CD4-positive, alpha-beta T cell treated with Interleukin-15 for 1 hour (primary cell): ENCODE data around the gene TRAPPC12.
"Not testable (repeated sequence)": the region's sequence is repeated elsewhere in the genome, so short reads cannot be mapped to it uniquely, and the experiment has no call there.

Experiments
- DNase-seq: peaks from one replicate; pipeline ENCODE4 v3.0.0-alpha.2; 2020

The TRAPPC12 gene

DNA sequence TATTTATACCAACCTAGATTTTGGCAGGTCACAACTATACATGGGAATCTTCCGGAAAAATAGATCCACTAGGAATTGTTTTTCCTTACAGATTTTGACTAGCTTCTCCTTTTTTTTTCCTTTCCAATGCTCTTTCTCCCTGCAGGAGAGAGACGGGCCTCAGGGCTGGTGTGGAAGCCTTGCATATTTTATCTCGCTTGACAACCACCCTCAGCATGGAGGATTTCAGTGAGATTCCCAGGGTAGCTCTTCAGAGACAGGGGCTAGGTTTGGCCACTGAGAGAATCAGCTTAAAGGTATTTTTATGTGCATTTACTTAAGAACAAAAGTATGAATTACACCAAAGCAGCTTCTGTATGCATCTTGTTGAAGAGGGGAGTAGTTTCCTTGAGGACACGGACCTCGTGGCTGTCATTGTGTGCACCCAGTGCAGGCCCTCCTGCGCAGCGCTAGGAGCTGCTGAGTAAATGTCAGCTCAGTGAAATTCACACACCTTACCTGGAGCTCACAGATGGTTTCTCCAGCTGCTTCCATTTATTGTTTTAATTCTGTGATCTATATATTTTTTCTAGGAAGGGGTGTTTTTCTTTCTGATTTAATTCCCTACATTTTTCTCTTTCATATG, 54.4 kb downstream of the TRAPPC12 start:
- no peak for DNase-seq

DNA sequence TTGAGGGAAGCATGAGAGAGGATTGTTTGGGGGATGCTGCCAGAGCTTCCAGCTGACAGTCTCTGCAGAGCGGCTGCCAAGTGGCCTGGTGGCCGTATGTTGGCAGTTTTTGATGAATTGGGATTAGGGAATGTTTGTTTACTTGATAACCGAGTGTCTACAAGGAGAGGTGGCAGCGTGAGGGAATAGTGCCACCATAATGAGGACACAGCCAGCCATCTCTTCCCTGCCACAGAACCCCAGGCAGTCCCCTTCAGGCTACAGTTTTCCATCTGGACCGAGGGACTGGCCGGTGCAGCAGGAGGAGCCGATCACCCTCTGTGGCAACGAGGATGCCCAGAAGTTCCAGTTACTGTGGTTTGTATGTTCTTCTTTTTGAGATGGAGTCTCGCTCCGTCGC, 55.2 kb downstream of the TRAPPC12 start:
- no peak for DNase-seq

DNA sequence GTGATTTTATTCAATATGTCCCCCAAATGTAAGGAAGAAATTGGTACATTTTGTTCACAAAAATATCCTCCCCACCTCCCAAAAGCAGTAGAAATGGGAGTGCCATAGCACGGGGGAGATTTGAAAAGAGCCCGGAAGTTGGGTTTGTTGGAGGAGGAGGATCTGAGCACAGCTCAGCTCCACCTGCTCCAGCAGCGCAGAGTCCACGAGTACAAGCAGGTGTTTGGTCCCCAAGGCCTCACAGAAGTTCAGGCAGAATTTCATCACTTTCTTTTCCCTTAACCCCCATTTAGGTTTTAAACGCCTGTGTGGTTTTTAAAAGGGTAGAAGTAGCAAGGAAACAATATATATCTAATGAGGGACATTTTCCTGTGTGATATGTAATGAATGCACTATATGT, 56.0 kb downstream of the TRAPPC12 start:
- no peak for DNase-seq

DNA sequence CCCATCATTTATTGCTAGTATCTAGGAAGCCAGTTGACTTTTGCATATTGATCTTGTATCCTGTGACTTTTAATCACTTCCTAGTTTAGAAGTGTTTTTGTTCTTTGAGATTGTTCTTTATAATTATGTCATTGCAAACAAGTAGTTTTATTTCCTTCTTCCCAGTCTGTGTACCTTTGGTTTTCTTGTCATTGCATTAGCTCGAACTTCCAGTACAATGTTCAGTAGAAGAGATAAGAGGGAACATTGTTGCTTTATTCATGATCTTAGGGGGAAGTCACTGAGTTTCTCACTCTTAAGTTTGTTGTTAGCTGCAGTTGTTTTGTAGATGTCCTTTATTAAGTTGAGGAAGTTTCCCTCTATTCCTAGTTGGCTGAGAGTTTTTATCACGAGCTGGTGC, 61.0 kb downstream of the TRAPPC12 start:
- no peak for DNase-seq

DNA sequence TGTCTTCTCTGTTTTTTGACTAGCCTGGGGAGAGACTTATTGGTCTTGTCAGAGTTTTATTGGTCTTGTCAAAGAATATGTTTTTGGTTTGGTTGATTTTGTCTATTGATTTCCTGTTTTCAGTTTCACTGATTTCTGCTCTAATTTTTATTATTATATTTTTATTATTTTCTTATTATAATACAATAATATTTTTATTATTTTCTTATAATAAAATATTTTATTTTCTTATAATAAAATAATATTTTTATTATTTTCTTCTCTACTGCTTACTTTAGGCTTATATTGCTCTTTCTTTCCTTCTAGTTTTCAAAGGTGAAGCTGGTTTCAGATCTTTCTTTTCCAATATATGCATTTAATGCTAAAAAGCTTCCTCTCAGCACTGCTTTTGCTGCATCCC, 62.0 kb downstream of the TRAPPC12 start:
- DNase-seq = no peak

DNA sequence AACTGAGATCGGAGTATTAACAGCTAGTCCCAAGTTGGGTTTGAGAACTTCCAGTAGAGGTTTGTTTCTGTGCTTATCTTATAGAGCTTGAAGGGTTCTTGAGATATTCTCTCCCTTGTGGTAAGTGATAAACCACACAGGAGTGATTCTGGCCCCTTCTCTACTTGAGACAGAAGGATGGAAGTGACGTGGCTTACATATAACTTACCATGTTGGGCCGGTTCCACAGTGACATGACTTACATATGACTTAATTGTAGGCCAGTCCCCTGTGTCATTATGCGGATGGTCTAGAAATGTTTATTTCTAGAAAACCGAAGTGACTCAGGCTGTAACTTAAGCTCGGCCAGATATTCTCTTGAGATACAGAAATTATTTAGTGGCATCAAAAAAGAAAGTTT, 62.7 kb downstream of the TRAPPC12 start:
- DNase-seq = no peak

GRCh38 chr2:3443083-3443482, 63.6 kb downstream of the TRAPPC12 start:
- no peak for DNase-seq

- DNase-seq = no peak
Observed at GRCh38 chr2:3443506-3444084, 64.1 kb downstream of the TRAPPC12 start.

DNA sequence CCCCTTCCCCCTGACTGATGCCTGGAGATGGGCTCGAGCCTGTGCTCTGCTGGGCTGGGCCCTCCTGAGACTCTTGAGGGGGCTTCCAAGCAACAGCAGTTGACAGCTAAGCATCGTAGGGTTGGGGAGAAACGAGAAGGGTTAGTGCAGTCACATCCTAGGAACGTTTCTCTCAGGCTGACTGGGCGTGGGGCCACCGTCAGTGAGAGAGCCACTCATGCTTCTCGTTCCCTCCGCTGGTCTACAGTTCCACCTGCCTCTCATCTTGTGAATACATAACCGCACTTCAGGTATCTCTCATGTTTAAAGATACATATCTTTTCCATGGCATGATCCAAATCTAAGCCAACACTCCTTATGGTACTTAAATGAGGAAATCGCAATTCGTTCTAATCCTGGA, 66.4 kb downstream of the TRAPPC12 start:
- DNase-seq = no peak

DNA sequence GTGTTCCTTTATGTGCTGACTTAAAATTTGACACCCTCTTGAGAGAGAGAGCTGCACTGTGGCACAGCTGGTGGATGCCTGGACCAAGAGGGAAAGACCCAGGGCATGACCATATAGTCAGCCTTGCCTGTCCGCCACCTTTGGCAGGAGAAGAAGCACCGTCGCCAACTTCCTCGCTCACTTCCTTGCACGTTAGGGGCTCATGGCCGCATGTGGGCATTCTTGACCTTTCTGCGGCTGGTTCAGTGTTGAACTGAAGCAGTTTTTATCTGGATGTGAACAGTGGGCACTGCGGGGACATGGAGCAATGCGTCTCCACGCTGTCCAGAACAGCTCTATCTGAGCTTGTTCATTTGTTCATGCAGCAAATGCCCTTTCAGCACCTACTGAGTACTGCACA, 66.9 kb downstream of the TRAPPC12 start:
- DNase-seq = no peak

DNA sequence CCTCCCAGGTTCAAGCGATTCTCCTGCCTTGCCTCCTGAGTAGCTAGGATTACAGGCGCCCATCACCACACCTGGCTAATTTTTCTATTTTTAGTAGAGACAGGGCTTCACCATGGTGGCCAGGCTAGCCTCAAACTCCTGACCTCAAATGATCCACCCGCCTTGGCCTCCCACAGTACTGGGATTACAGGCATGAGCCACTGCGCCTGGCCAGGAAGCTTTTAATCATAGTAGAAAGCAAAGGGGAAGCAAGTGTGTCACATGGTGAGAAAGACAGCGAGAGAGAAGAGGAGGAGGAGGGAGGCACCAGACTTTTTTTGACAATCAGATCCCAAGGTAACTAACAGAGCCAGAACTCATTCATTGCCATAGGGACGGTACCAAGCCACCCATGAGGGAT, 67.7 kb downstream of the TRAPPC12 start:
- DNase-seq = not testable (repeated sequence)

- DNase-seq = no peak
Observed at GRCh38 chr2:3447789-3448317, 68.4 kb downstream of the TRAPPC12 start.

DNA sequence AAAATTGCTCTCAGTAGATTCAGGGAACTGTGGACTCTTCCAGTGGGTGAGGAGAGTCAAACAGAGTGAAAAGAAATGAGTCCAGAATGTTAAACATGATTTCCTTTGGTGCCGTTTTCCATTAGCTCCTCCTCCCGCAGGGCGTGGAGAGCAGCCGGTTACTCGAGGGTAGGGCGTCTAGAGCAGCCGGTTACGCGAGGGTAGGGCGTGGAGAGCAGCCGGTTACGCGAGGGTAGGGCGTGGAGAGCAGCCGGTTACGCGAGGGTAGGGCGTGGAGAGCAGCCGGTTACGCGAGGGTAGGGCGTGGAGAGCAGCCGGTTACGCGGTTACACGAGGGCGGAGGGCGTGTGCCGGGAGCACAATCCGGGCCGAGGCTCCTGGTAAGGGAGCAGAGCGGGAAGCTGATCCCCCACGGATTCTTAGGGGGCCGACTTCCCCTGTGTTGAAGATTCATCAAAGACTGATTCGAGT, 69.0 kb downstream of the TRAPPC12 start:
- DNase-seq = not testable (repeated sequence)

GRCh38 chr2:3449086-3449485, 69.6 kb downstream of the TRAPPC12 start:
- DNase-seq = no peak

DNA sequence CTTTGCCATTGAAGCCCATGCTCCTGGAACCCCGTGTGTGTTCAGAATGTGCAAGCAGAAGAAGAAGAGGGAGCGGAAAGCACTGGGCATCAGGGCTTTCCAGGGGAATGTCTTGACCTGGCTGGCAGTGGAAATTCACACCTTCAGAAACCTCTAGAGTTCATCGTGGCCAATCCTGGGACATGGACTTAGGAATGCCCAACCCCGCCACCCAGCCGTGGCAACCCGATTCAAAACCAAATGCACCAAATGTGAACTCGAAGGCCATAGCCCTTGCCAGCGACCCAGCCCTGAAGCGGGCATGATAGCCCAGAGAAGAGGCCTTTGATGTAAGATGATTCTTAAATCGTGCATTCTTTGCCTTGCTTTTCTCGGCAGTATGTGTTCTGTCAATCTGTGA, 70.4 kb downstream of the TRAPPC12 start:
- DNase-seq = no peak

- no peak for DNase-seq
Observed at GRCh38 chr2:3450385-3451010, 71.0 kb downstream of the TRAPPC12 start.

- DNase-seq = no peak
Observed at GRCh38 chr2:3451169-3451568, 71.7 kb downstream of the TRAPPC12 start.

- no peak for DNase-seq
Observed at GRCh38 chr2:3451926-3452671, 72.6 kb downstream of the TRAPPC12 start.

GRCh38 chr2:3453190-3453999, 73.9 kb downstream of the TRAPPC12 start:
- no peak for DNase-seq

- DNase-seq = not testable (repeated sequence)
Observed at GRCh38 chr2:3454005-3454404, 74.5 kb downstream of the TRAPPC12 start.

DNA sequence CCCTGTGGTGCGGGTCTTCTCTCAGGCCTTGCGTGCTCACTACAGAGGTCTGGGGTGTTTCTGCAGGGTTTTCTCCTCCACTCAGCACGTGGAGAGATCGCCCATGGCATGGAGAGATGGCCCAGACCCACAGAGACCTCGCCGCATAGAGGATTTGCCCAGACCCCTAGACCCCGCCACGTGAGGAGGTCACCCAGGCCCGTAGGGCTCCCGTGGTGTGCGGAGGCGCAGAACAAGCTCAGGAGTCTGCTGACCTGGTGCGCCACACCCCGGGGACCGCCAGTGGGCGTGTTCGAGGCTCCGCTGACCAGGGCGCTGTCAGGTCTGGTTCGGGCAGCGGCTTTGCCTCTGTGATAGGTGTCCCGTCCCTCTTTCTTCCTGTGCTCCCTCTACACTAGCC, 75.3 kb downstream of the TRAPPC12 start:
- no peak for DNase-seq

GRCh38 chr2:3456125-3456524, 76.6 kb downstream of the TRAPPC12 start:
- no peak for DNase-seq
